Measurements from ENCODE around the gene CACFD1.

The CACFD1 gene

GRCh38 chr9:133520121-133520835 is 60.5 kb downstream of the CACFD1 start:
- ATAC-seq = no peak
- TF ChIP-seq OSR1 (CRISPR knock-in tag; IDR thresholded peaks at IDR 0.05) = no peak
- no peak for TF ChIP-seq TSHZ2 (CRISPR knock-in tag; IDR thresholded peaks at IDR 0.05)

Measured in SK-N-SH treated with all-trans-retinoic acid at 6 μM for 48 hours (cell line).